SH-SY5Y (cell line): ENCODE measurements around the gene NXNL1.

Experiments used
- GATA2 ChIP-seq: IDR thresholded peaks from 2 replicates; pipeline ENCODE4 v1.6.1; 2011; ENCODE audit warnings: mild to moderate bottlenecking, low read depth, low read length
- GATA3 ChIP-seq: IDR thresholded peaks from 2 replicates; pipeline ENCODE4 v1.6.1; 2011; ENCODE audit warnings: low read depth, mild to moderate bottlenecking, low read length, moderate library complexity

DNA sequence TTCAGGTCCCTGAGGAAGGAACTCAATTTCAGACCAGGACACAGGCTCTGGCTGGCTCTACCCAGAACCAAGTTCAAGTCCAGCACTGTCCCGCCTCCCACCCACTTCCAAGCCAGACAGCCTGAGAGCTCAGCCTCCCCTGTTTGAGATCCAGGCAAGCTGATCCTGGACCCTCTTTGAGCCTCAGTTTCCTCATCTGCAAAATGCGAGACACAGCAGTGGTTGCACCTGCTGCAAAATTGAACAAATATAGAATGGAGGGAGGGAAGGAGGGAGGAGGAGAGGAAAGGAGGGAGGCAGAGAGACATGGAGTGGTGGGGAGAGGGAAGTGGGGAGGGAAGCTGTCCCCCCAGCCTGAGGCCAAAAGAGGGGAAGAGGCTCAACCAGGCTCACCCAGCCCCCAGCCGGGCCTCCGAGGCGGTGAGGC lies 13.0 kb downstream of the NXNL1 start:
- no peak for TF ChIP-seq GATA2
- no peak for TF ChIP-seq GATA3
